Erythroblast (primary cell): ENCODE results near the gene GC.

ENCODE experiments used
- GATA1 ChIP-seq: IDR thresholded peaks from 2 replicates; pipeline ENCODE4 v1.6.1; 2011; ENCODE audit warnings: low read depth, mild to moderate bottlenecking, control low read depth, low read length, moderate library complexity
- POLR2A ChIP-seq: IDR thresholded peaks from 2 replicates; pipeline ENCODE4 v1.6.1; 2011; ENCODE audit warnings: mild to moderate bottlenecking, low read length

DNA sequence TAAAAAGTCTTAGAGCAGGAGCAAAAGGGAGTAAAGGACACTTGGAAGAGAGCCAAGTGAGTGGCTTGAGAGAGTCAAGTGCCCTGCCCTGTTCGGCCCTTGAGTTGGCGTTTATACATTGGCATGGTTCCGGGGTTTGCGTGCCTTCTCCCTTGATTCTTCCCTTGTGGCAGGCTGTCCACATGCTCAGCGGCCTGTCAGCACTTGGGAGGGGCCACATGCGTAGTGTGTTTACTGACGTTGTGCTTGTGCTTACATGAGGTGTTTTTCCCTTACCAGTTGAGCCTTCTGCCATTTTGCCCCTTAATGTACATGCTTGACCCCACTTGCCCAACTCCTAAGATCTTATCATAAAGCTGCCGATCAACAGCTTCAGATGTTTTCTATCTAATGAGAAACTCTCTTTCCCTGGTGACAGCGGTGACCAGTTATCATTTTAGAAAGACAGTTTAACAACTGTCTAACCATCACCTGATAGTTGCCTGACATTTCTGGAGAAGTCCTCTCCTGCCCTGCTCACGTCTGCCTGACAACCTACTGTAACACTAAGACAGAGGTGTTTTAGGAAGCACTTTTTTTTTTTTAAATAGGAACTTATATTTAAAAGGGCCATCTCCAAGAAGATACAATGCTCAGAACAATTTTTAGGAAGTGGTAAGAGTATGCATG, 49.5 kb upstream of the GC start:
- TF ChIP-seq POLR2A (no peak), GATA1 (no peak)
